GM18502 (cell line): ENCODE measurements around the gene MAP4.
"Not testable (repeated sequence)": the region's sequence is repeated elsewhere in the genome, so short reads cannot be mapped to it uniquely, and the experiment has no call there.

Source experiments
- ATAC-seq: cut with Tn5 transposase; IDR thresholded peaks from one replicate; pipeline ENCODE4 v1.9.1; 2021; ENCODE audit warnings: mild to moderate bottlenecking; ENCODE audit not compliant: unreplicated experiment, poor library complexity

The MAP4 gene, protein sequence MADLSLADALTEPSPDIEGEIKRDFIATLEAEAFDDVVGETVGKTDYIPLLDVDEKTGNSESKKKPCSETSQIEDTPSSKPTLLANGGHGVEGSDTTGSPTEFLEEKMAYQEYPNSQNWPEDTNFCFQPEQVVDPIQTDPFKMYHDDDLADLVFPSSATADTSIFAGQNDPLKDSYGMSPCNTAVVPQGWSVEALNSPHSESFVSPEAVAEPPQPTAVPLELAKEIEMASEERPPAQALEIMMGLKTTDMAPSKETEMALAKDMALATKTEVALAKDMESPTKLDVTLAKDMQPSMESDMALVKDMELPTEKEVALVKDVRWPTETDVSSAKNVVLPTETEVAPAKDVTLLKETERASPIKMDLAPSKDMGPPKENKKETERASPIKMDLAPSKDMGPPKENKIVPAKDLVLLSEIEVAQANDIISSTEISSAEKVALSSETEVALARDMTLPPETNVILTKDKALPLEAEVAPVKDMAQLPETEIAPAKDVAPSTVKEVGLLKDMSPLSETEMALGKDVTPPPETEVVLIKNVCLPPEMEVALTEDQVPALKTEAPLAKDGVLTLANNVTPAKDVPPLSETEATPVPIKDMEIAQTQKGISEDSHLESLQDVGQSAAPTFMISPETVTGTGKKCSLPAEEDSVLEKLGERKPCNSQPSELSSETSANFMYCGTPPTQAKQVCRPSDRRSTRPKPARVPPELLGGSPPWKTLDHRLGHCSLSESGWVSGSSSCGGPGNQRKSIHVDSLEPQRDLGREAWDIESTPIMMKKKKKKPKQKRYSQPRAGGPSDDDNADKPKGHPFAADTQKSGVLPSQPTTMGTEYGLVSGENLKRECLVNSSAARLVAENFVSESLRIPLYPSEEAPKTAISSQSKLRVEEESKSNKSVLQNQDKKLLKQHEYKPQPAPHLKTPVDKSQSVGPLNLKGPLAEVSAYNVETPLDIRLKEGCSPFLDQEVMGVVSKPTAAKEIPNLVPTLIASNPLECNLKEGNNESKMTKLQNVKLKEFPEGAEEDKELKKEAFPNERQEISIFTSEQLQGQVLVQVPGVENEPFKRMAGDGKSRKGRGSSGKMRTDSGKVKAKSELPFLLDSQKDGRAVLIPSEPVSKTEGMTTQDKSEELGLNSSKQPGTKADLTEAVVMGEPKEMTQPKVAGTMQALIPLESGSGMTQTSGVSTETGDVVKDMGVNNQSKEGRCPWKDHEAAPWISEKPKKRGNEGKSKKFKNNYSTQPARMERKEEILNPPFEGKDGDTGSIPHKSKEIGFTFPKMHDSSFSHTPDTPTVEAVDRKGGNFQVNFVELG (N-terminal part only)

DNA sequence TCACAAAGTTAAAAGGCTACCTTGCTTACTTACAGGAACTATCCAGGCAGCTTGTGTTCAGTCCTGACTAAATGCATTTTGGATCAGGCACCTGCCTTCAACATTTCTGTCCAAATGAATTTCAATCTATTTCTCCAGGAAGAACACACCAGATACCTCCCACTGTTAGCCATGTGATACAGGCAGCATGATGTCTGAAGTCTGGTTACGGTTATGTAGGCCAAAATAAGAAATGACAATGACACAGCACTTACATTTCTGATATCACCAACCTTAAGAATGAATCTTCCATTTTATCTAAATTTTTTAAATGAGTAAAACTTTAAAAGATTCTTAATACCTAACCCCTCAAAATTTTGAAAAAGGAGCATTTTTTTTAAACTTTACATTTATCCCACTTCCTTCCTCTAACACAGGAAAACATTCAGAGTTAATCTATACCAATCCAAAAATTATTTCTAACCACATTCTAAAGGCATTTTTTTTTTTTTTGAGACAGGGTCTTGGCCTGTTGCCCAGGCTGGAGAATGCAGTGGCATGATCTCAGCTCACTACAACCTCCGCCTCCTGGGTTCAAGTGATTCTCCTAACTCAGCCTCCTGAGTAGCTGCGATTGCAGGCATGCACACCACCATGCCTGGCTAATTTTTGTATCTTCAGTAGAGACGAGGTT, at the start of gene MAP4:
MAP4 (minus strand) TSS at position 116 of the 673 bp plus-strand sequence. CDS start 17,556 bp downstream, outside the sequence.
- ATAC-seq: no peak

DNA sequence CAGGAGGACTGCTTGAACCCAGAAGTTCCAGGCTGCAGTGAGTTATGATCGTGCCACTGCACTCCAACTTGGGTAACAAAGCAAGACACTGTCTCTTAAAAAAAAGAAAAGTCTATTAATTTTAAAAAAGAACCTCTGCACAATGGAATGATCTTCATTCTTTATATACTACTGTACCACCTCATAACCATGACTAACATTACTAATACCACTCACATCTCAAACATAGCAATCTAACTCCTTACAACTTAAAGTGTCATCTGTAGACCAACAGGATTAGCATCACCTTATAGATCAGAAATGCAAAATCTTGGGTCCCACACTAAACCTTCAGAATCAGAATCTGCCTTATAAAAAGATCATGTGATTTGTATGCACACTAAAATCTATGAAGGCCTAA, 48.8 kb upstream of the MAP4 start:
- no peak for ATAC-seq

DNA sequence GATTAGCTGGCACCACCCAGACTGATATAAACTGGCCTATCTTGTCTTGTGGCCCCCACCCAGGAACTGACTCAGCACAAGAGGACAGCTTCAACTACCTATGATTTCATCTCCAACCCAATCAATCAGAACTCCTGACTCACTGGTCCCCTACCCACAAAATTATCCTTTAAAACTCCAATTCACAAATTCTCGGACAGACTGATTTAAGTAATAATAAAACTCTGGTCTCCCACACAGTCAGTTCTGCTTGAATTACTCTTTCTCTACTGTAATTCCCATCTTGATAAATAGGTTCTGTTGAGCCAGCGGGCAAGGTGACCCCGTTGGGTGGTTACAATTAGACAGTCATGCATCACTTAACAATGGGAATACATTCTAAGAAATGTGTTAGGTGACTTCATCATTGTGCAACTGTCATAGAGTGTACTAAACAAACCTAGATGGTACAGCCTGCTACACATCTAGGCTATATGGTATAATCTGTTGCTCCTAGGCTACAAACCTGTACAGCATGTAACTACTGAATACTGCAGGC, 48.1 kb upstream of the MAP4 start:
- ATAC-seq: no peak

DNA sequence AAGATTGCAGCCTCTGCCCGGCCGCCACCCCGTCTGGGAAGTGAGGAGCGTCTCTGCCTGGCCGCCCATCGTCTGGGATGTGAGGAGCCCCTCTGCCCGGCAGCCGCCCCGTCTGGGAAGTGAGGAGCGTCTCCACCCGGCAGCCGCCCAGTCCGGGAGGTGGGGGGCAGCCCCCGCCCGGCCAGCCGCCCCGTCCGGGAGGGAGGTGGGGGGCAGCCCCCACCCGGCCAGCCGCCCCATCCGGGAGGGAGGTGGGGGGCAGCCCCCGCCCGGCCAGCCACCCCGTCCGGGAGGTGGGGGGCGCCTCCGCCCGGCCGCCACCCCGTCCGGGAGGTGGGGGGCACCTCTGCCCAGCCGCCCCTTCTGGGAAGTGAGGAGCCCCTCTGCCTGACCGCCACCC, 45.4 kb upstream of the MAP4 start:
- ATAC-seq: not testable (repeated sequence)

DNA sequence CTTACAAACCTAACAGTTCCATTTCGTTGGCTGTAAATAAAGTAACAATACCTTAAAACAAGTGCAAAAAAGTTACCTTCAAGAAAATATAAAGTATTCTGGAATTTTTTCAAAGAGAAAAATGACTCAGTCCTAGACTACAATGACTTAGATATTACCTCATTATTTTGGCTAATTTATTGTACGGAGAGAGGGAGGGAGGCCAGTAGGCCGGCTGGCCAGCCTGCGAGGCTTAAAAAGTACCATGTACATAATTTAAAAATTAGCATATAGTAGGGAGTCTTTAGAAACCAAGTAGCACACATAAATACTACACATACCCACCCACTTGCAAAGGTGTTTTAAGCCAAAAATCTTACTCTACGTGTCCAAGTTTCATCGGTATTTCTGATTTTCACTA, 41.9 kb upstream of the MAP4 start:
- no peak for ATAC-seq

DNA sequence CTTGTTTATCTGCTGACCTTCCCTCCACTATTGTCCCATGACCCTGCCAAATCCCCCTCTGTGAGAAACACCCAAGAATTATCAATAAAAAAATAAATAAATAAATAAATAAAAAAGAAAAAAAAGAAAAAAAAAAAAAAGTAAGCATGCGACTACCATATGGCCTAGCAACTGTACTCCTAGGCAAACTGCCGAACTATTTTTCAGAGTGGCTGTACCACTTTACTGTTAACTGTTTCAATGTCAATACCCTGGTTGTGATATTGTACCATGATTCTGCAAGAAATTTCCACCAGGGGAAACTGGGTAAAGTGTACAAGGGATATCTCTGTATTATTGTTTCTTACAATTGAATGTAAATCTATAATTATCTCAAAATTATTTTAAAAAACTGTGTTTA, 41.3 kb upstream of the MAP4 start:
- no peak for ATAC-seq

DNA sequence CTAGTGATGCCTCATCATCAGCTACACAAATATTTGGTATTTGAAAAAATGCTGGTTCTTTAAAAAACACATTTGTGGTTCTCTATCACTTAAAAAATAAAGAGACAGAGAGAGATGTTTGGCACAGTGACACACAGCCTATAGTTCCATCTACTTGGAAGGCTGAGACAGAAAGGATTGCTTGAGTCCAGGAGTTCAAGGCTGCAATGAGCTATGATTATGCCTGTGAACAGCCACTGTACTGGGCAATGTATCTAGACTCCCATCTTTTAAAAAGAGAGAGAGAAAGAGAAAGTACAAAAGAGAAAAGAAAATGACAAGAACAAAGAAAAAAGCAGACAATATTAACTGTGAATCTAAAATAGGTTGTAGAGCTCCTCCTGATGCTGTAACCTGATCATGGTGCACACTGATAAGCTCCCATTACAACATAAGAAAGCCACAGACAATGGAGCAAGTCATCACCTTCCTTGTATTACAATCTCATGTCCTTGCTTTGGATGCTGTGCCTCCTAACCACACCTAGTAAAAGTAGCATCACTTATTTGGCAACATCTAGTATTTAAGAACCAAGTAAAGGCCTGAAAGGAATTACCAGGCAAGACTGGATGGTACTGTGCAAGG, 31.7 kb upstream of the MAP4 start:
- no peak for ATAC-seq

DNA sequence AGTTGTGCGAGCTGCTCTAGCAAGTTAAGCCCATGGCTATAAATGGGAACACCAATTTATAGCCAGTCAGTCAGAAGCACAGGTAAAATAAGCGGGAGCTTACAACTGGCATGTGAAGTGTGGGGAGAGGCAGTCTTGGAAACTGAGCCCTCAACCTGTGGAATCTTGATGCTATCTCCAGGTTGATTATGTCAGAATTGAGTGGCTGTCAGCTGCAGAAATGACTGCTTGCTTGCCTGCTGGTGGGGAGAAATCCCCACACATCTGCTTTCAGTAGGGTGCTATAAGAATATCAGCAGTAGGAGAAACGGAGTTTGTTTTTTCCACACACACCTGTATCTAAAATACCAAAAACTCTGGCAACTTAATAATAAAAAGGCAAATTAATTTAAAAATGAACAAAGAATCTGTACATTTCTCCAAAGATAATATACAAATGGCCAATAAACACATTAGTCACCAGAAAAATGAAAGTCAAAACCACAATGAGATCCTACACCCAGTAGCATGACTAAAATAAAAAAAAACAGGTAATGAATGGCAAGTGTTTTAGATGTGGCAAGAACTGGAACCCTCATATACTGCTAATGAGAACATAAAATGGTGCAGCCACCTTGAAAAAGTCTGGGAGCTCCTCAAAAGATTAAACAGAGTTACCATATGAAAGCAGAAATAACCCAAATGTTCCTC, 26.0 kb upstream of the MAP4 start:
- ATAC-seq: no peak

DNA sequence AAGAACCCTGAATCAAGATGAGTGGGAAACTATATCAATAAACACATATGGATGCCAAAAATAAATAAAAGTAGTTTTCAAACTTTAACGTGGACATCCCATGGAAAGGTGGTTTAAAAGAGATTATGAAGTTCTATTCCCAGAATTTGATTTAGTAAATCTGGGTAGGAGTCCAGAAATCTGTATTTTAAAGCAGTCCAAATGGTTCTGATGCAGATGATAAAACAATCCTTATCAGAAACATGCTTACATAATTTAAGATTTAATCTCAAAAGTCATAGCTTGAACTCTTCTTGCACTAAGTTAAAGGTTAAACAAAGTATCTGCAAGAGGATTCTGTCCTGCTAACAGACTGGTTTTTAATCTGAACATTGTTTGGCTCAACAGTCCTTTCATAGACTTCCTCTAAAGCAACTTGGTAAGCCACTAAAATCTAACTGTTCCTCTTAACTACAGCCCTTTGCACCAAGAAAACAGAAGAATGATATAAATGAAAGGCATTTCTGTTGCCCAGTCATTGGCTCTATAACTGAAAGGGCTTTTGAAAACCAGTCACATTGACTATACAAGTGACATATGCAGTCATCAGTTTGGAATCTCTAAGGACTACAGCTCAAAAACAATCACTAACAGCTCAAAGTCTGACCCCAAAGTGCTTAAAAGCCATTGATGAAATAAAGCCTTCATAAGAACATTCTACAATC, 23.4 kb upstream of the MAP4 start:
- ATAC-seq: no peak

DNA sequence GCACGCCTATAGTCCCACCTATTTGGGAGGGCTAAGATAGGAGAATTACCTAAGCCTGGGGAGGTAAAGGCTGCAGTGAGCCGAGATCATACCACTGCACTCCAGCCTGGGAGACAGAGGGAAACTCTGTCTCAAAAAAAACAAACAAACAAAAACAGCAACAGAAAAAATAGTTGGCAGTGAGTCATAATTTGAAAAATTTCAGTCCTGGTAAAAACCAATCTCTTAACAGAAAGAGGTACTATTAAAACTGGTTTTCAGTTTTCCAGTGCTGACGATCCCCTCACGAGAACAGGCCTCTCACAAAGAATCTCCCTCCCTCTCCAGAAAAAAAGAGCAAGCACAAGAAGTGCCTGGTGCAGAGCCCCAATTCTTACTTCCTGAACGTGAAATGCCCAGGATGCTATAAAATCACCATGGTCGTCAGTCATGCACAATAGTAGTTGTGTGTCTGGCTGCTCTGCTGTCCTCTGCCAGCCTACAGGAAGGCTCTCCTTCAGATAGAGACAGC, 22.8 kb upstream of the MAP4 start:
- ATAC-seq: no peak

DNA sequence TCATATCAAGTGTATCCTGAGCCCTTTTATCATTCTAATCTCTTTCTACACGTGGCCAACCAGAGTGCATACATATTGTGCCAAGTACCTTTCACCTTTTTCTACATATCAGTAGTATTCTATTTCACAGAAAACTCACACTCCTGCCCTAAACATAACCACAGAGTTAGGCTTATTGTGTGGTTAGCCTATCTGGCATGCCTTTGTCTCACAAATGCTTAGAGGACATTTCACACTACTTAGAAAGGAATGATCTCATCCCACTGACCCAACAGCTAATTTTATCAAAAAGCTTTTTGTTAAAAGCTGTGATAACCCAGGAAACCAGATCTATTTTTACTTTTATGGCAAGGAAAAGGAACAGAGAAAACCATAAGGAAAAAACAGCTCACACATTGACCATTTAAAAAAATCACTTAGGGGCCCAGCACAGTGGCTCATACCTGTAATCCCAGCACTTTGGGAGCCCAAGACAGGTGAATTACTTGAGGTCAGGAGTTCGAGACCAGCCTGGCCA, 17.8 kb upstream of the MAP4 start:
- ATAC-seq: no peak

DNA sequence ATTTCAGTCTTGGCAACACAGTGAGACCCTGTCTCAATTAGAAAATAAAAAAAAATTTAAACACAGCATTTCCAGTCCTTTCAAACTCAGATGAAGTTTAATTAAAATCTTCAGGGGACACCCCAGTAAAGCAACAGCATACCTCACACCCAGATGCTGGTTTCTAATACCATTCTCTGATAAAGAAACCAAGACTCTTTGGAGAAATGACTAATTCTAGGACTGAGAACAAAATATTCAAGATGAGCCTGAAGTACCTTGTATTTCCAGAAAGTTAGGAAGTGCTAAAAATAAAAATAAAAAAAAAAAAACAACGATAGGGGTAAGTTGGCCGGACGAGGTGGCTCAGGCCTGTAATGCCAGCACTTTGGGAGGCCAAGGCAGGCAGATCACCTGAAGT, 14.0 kb upstream of the MAP4 start:
- no peak for ATAC-seq

DNA sequence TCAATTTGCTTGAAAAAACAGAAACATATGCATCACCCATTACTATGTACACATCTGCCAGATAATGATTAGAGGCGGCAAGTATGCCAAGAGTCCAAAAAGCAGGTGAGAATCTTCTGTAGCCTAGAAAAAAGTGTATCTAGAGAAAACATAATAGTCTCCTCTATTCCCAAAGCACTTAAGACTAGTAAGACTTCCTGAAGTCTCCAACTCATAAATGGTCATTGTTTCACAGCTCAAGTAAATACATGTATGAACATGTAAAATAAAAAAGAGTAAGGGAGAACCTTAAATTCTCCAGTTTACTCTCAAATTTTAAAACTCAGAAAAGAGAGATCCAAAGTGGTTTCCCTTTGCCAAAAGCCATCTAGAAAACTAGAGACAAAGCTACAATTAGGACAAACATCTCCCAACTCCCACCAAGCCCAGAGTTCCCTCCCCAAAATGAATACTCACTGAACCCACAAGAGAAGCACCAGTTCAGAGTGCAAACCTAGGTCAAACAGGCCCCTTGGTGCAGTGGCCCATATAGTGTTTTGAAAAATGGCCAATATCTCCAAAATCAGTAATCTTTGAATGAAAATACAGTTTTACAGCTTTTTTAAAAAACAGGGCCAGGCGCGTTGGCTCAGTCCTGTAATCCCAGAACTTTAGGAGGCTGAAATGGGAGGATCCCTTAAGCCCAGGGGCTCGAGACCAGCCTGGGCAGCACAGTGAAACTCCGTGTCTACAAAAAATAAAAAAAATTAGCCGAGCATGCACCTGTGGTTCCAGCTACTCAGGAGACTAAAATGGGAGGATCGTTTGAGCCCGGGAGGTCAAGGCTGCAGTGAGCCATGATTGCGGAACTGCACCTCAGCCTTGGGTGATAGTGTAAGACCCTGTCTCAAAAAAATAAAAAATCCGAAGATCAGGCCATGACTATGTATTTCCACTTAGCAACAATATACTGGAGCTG, 11.0 kb upstream of the MAP4 start:
- no peak for ATAC-seq

DNA sequence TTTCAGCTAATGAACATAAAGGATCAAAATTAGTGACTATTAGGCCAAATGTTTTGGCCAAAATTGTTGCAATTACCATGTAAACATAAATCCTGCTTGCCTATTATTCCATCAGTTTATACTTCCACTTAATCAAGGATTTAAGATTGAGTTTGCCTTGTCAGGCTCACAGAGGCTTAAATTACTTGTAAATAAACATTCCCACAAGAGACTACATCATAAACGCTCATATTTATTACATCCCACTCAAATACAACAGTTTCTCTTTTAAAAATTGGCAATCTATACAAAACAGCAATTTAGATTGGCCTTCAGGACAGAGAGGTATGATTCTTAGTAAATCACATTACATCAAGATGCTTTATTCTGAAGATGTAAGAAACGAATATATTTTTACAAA, 9.9 kb upstream of the MAP4 start:
- no peak for ATAC-seq

DNA sequence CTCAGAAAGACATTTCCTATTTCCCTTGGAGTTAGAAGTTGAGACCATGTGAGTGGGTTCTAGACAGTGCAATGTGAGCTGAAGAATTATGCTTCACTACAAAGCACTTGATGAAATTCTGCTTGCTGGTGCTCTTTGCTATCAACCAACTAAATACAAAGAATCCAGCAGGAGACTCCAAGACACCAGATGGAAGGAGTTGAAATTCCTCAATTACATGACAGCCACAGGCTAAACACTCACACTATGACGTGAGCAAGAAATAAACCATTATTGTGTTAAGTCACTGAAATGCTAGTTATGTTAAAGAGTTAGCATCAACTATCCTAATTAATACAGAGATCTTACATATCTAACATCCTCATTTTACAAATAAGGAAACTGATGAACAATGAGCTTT, 8.2 kb upstream of the MAP4 start:
- ATAC-seq: no peak

DNA sequence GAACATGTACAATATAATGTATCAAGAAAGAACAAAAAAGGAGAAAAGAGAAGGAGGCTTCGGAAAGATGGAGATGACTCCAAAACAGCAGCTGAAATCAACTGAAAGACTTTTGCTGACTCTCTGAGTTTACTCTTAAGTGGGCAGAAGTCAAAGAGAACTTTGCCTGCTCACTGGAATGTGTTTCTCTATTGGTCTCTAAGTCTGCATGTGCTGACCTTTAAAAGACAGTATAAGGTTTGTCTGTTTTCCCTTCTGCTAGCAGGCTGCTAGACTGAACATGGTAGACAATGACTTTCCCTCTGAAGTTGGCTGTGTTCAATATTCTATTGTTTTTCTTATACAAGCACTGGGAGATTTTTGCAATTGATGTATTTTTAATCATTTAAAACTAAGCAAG, 7.2 kb upstream of the MAP4 start:
- no peak for ATAC-seq

DNA sequence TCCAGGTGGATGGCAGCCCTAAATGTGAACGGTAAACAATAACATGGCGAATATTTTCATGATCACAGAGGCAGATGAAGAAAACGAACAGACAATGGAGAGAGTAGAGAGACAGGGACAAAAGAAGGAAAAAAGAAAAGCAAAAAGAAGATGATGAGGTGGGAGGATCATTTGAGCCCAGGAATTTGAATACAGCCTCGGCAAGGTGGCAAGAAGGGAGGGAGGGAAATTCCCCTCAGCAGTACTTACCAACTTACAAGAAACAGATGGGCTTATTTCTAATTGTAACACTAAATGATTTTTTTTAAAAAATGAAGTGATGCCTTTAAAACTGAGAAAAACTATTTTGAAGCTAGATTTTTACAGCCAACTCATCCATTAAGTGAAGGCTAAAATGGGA, 6.0 kb upstream of the MAP4 start:
- ATAC-seq: no peak
